Vagina (tissue), 2 donors: ENCODE measurements around the gene MGLL.

ENCODE experiments used
- CTCF ChIP-seq, 3 experiments: fragments of 450-650 bp in 2 of 3; fragments of 200-600 bp in 1 of 3; sonication (generic) in 1 of 3; IDR thresholded peaks; one replicate each; pipeline ENCODE4 v1.5.1; 2017 to 2019; ENCODE audit warnings: antibody characterized with exemption in 3 of 3, mild to moderate bottlenecking in 2 of 3, moderate library complexity in 2 of 3
- POLR2A ChIP-seq, 2 donors: fragments of 450-650 bp; IDR thresholded peaks; one replicate each; pipeline ENCODE4 v1.6.1; 2017; ENCODE audit warnings: antibody characterized with exemption in 2 of 2, mild to moderate bottlenecking in 2 of 2, moderate library complexity in 2 of 2
- POLR2AphosphoS5 ChIP-seq, 2 donors: sonication (generic); formaldehyde crosslinking; IDR thresholded peaks; one replicate each; pipeline ENCODE4 v1.9.0; 2017; ENCODE audit warnings: antibody characterized with exemption in 2 of 2, mild to moderate bottlenecking in 2 of 2, low read depth in 1 of 2; ENCODE audit not compliant: insufficient read depth in 1 of 2

- TF ChIP-seq CTCF (IDR thresholded peaks at IDR 0.05) = no peak
- TF ChIP-seq POLR2A (IDR thresholded peaks at IDR 0.05) = no peak
- TF ChIP-seq POLR2AphosphoS5 (IDR thresholded peaks at IDR 0.05; ENCODE audit: insufficient read depth in 1 of 2, low read depth in 1 of 2) = no peak
Observed at GRCh38 chr3:127711896-127712295, 110.4 kb downstream of the MGLL start.
